ENCODE measurements around the gene USP54.

DNA sequence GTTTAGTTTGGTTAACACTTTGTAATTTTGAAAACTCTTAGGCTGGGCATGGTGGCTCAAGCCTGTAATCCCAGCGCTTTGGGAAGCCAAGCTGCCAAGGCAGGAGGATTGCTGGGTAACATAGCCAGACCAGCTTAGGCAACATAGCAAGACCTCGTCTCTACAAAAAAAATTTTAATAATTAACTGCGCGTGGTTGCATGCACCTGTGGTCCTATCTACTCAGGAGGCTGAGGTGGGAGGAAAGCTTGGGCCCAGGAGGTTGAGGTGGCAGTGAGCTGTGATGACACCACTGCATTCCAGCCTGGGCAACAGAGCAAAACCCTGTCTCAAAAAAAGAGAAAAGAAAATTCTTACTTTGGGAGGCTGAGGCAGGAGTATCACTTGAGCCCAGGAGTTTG is 31.9 kb upstream of the USP54 start:
- TF ChIP-seq, protein P1, sequence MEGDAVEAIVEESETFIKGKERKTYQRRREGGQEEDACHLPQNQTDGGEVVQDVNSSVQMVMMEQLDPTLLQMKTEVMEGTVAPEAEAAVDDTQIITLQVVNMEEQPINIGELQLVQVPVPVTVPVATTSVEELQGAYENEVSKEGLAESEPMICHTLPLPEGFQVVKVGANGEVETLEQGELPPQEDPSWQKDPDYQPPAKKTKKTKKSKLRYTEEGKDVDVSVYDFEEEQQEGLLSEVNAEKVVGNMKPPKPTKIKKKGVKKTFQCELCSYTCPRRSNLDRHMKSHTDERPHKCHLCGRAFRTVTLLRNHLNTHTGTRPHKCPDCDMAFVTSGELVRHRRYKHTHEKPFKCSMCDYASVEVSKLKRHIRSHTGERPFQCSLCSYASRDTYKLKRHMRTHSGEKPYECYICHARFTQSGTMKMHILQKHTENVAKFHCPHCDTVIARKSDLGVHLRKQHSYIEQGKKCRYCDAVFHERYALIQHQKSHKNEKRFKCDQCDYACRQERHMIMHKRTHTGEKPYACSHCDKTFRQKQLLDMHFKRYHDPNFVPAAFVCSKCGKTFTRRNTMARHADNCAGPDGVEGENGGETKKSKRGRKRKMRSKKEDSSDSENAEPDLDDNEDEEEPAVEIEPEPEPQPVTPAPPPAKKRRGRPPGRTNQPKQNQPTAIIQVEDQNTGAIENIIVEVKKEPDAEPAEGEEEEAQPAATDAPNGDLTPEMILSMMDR (IDR thresholded peaks at IDR 0.05) = no peak
- no peak for TF ChIP-seq POLR2AphosphoS5 (IDR thresholded peaks at IDR 0.05)
- no peak for TF ChIP-seq POLR2A (IDR thresholded peaks at IDR 0.05; ENCODE audit: low read depth)
